Kidney glomerular epithelial cell (primary cell): ENCODE measurements around the gene COL23A1.
"Not testable (repeated sequence)": the region's sequence is repeated elsewhere in the genome, so short reads cannot be mapped to it uniquely, and the experiment has no call there.

Source experiments
- DNase-seq: peaks from one replicate; lab custom pipeline; 2025; lab: John Stamatoyannopoulos, UW

COL23A1 gene

GRCh38 chr5:178238711-178239592 is 351.2 kb downstream of the COL23A1 start:
- DNase-seq: no peak

- no peak for DNase-seq
Measured at GRCh38 chr5:178238313-178238635, 351.9 kb downstream of the COL23A1 start.

- no peak for DNase-seq
Measured at GRCh38 chr5:178237431-178238312, 352.5 kb downstream of the COL23A1 start.

- DNase-seq: no peak
Measured at GRCh38 chr5:178236679-178237078, 353.5 kb downstream of the COL23A1 start.

GRCh38 chr5:178236126-178236525 is 354.1 kb downstream of the COL23A1 start:
- DNase-seq: no peak

GRCh38 chr5:178235588-178235974 is 354.6 kb downstream of the COL23A1 start:
- no peak for DNase-seq

- peak; percentile 25 for DNase-seq
Measured at GRCh38 chr5:178234750-178235587, 355.2 kb downstream of the COL23A1 start.

GRCh38 chr5:178234121-178234749 is 356.0 kb downstream of the COL23A1 start:
- DNase-seq: no peak

- DNase-seq: no peak
Measured at GRCh38 chr5:178232920-178233429, 357.2 kb downstream of the COL23A1 start.

GRCh38 chr5:178232124-178232919 is 357.9 kb downstream of the COL23A1 start, which contains the start of gene PHYKPL:
TSS of gene PHYKPL (minus strand) at chr5:178232802. CDS start at chr5:178232550, 252 bp downstream.
- DNase-seq: no peak

- no peak for DNase-seq
Measured at GRCh38 chr5:178231539-178232123, 358.6 kb downstream of the COL23A1 start.

GRCh38 chr5:178230879-178231538 is 359.2 kb downstream of the COL23A1 start:
- no peak for DNase-seq

GRCh38 chr5:178229861-178230260 is 360.3 kb downstream of the COL23A1 start:
- no peak for DNase-seq

- DNase-seq: not testable (repeated sequence)
Measured at GRCh38 chr5:178229111-178229510, 361.1 kb downstream of the COL23A1 start.

GRCh38 chr5:178228609-178229008 is 361.6 kb downstream of the COL23A1 start:
- no peak for DNase-seq

- no peak for DNase-seq
Measured at GRCh38 chr5:178227929-178228328, 362.3 kb downstream of the COL23A1 start.

- no peak for DNase-seq
Measured at GRCh38 chr5:178227138-178227659, 363.0 kb downstream of the COL23A1 start.

- DNase-seq: no peak
Measured at GRCh38 chr5:178225174-178225573, 365.0 kb downstream of the COL23A1 start.

GRCh38 chr5:178224403-178224802 is 365.8 kb downstream of the COL23A1 start:
- DNase-seq: no peak
